SW480 (cell line): ENCODE data around the gene SGSH.
"Not testable (repeated sequence)": the region's sequence is repeated elsewhere in the genome, so short reads cannot be mapped to it uniquely, and the experiment has no call there.

ENCODE experiments used
- DNase-seq: peaks from one replicate; pipeline ENCODE4 v3.0.0-alpha.2; 2016; ENCODE audit warnings: low spot score

SGSH gene

DNA sequence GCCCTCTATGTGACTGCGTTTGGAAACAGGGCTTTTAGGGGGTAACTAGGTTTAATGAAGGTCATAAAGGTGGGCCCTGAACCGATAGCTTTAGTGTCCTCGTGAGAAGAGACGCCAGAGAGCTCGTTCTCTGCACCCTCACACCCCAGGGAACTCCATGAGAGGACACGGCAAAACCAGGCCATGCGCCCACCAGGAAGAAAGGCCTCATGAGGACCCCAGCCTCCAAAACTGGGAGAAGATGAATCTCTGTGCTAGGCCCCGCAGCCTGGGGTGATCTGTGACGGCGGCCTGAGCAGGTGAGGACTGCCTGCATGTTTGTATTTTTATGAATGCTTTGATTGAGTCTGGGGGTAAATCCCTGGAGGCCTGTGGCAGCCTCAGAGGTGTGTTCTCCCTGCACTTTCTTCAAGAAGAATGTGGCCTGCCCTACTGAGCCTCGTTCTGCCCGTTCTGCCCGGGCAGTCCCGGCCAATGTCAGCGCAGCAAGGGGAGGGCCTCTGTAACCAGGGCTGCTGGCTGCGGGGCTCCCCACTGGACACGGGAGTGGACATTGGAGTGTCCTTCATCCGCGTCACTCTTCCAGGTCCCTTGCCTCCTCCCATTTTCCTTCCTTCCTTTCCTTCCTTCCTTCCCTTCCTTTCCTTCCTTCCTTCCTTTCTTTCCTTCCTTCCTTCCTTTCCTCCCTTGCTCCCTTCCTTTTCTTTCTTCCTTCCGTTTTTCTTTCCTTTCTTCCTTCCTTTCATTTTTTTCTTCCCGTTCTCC is 33.7 kb upstream of the SGSH start:
- no peak for DNase-seq

DNA sequence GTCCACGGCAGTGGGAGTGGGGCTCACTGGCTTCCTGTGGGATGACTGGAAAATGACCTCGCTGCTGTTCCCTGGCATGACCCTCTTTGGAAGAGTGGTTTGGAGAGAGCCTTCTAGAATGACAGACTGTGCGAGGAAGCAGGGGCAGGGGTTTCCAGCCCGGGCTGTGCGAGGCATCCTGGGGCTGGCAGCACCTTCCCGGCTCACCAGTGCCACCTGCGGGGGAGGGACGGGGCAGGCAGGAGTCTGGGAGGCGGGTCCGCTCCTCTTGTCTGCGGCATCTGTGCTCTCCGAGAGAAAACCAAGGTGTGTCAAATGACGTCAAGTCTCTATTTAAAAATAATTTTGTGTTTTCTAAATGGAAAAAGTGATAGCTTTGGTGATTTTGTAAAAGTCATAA is 32.7 kb upstream of the SGSH start:
- peak; percentile 70 for DNase-seq

- no peak for DNase-seq
Observed at GRCh38 chr17:80251966-80252365, 31.8 kb upstream of the SGSH start.

DNA sequence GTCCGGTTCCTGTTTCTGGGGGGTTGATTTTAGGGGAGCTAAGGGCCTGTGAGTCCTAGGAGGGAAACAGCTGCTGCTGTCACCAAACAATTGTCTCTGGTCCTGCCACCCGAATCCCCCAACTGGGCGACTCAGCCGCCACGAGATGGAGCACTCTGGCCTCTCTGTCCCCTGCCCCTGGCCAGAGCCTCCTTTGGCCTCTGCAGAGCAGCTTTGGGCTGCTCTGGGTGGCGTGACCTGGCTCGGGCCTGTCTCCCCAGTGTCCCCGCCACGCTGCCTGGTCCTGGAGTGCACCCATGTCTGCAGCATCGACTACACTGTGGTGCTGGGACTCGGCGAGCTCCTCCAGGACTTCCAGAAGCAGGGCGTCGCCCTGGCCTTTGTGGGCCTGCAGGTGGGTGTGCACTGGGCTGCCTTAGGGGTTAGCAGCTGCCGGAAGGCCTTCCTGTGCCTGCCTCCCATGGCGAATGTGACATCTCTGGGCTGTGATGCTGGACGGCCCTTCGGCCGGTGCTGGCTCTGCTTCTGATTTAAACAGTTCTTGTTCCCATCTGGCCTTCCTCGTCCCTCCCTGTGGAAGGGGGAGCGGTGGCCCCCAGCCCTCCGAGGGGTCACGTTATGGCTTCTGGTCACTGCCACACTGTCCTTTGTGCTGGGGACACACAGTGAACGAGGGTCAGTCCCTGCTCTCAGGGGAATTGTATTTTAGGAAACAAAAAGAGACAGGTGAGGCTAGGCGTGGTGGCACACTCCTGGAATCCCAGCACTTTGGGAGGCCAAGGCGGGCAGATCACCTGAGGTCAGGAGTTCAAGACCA is 29.0 kb upstream of the SGSH start:
- no peak for DNase-seq

GRCh38 chr17:80248001-80248893 is 28.1 kb upstream of the SGSH start:
- DNase-seq: no peak

- DNase-seq: no peak
Observed at GRCh38 chr17:80247561-80247960, 27.4 kb upstream of the SGSH start.

DNA sequence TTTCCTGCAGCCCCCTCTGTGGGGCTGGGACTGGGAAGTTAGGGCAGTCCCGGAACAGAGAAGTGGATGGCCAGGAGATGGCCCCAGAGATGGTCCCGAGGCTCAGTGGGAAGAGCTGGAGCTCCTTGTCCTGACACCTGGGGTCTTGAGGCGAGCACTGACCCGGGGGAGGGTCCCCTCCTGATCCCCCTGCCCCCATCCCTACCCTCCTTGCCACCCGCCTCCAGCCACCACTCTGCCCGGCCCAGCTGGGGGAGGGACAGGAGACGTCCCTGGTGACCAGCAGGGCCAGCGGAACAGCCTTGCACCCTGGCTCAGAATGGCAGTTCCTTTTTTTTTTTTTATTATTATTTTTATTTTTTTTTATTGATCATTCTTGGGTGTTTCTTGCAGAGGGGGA is 26.6 kb upstream of the SGSH start:
- DNase-seq: no peak

GRCh38 chr17:80246266-80246681 is 26.1 kb upstream of the SGSH start:
- no peak for DNase-seq

DNA sequence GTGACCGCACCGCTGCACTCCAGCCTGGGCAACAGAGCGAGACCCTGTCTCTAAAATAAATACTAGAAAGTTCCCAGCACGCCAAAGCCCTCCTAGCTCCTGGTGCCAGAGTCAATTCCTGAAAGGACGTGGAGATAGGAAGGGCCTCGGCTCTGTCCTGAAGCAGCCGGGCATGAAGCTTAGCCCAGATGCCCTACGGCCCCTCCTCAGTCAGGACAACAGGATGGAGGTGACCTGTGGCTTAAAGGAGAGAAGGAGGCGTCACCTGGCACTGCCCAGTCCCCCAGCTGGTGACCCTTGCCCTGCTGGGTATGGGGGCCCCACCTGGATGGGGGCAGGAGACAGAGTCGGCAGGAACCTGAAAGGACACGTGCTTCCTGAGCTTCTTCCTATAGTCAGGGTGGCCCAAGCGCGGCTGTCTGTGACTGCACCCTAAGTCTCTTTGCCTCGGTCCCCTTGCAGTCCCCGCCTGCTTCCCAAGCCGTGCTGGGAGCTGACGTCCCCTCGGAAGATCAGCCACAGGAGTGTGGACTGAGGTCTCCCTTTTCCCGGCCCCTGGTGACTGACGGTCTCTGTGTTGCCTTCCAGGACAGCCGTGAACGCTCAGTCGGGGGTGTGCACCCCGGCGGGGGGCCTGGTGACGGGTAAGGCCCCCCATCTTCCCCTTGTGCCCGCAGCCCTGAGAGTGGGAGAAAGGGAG is 25.6 kb upstream of the SGSH start:
- no peak for DNase-seq

DNA sequence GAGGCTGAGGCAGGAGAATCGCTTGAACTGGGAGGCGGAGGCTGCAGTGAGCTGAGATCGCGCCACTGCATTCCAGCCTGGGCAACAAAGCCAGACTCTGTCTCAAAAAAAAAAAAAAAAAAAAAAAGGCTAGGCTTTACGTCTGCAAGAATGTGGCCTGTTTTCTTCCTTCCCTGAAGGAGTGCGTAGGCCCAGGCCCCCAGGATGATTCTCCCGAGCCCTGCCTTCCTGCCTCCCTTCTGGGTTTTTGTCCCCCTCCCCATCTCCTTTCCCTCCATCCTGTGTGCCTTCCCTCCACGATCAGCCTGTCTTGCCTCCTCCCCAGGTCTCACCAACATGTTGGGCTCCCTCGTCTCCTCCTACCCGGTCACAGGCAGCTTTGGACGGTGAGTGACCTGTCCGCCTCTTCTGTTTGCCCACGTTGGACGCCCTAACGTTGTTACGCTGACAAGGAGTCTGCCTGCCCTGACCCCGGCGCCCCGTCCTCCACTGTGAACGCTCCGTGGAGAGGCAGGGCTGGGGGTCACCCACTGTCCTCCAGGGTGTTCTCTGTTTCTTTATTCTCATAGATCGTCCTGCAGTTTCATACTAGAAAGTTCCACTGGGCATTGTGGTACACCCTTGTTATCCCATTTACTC is 24.9 kb upstream of the SGSH start:
- DNase-seq: no peak

DNA sequence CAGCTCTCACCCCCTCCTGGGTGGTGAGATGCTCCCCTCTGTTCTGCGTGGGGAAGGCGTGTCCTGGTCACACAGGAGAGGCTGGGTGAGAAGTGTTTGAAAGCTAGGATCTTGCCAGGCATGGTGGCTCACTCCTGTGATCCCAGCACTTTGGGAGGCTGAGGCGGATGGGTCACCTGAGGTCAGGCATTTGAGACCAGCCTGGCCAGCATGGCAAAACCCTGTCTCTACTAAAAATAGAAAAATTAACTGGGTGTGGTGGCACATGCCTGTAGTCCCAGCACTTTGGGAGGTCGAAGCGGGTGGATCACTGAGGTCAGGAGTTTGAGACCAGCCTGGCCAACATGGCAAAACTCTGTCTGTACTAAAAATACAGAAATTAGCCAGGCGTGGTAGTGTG is 24.3 kb upstream of the SGSH start:
- DNase-seq: not testable (repeated sequence)

GRCh38 chr17:80243526-80244433 is 23.6 kb upstream of the SGSH start:
- no peak for DNase-seq

DNA sequence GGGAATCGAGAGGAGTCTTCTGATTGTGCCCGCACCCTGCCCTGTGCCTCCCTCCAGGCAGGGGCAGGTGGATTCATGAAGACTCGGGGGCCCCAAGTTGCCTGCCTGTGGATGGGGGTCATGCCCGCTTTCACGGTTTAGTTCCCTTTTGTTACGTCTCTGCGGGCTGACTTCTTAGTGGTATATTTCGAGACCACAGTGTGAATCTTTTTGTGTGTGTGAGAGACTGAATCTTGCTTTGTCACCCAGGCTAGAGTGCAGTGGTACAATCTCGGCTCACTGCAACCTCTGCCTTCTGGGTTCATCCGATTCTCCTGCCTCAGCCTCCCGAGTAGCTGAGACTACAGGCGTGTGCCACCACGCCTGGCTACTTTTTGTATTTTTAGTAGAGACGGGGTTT is 22.4 kb upstream of the SGSH start:
- no peak for DNase-seq

GRCh38 chr17:80237386-80237785 is 17.3 kb upstream of the SGSH start:
- DNase-seq: no peak

GRCh38 chr17:80236911-80237310 is 16.8 kb upstream of the SGSH start:
- DNase-seq: no peak

DNA sequence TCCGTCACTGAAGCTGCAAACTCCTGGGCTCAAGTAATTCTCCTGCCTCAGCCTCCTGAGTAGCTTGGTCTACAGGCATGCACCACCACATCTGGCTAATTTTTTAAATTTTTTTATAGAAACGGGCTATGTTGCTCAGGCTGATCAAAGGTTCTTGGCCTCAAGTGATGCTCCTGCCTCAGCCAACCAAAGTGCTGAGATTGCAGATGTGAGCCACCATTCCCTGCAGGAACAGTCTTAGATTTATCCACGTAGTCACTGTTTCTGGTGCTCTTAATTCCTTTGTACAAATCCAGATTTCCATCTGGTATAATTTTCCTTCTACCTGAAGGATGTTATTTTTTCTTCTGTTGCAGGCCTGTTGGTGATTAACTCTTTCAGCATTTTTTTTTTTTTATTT is 13.1 kb upstream of the SGSH start:
- DNase-seq: no peak

- DNase-seq: no peak
Observed at GRCh38 chr17:80232438-80232837, 12.3 kb upstream of the SGSH start.

DNA sequence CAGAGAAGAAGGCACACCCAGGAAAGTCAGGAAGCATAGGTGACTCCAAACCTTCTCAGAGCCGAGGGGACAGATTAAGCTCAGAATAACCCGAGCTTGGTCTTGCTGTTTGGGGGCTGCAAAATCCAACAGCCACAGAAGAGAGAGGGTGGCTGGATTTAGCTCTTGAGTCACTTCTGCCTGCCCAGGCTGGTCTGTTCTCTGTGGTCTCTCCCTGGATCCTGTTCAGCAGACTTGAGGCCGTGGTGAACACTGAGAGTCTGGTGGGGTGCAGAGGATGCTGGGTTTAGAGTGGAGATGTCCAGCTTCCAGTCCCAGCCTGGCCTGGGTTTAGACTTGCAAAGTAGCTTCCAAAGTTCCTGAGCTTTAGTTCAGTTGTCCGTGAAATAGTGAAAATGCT is 8.9 kb upstream of the SGSH start:
- DNase-seq: no peak

DNA sequence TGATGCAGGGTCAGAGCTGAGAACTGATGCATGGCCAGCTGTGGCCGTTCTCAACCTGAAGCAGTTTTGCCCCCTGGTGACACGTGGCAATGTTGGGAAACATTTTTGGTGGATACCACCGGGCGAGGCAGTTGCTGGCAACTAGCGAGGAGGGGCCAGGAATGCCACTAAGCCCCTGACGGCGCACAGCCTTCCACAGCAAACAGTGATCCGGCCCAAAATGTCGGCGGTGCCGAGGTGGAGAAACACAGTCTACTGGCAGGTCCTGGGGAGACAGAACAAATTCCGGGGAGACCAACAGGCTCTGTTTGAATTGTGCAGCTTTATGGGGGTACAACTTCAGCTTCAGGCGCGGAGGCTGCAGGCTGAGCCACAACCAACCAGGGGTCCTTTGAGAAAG is 8.3 kb upstream of the SGSH start:
- DNase-seq: no peak

- DNase-seq: no peak
Observed at GRCh38 chr17:80227666-80228065, 7.5 kb upstream of the SGSH start.
